Naive thymus-derived CD4-positive, alpha-beta T cell (primary cell): ENCODE measurements around the gene EVL. TPM values are rescaled to one million over a fixed set of nuclear protein-coding genes. Genes with fewer than 3 reads are reported as not detected.

Experiments
- ATAC-seq: fragments of 150-1000 bp; cut with Tn5 transposase; 2 replicates; pipeline ENCODE4 v1.10.0; 2021; ENCODE audit warnings: mild to moderate bottlenecking, moderate library complexity
- CTCF ChIA-PET: fragments of 350-600 bp; sonication (Branson Sonifier 250); formaldehyde crosslinking; loops from one replicate; lab custom pipeline; 2021; ENCODE audit warnings: antibody characterized with exemption; lab: Charles Lee
- POLR2A ChIA-PET: fragments of 350-600 bp; sonication (Branson Sonifier 250); formaldehyde crosslinking; loops from one replicate; lab custom pipeline; 2021; ENCODE audit warnings: antibody characterized with exemption, inconsistent platforms; lab: Charles Lee
- DNase-seq, 9 donors: peaks; one replicate each; pipeline versions ENCODE4 v3.0.0 to v3.0.0-alpha.2; 2020 to 2022; ENCODE audit warnings: mixed read lengths in 1 of 9
- H3K27ac ChIP-seq: one replicate; pipeline ENCODE4 v1.7.0; 2013; ENCODE audit warnings: mild to moderate bottlenecking, low read depth, low read length, moderate library complexity
- H3K27me3 ChIP-seq, 2 donors: one replicate each; pipeline ENCODE4 v1.7.0; 2013; ENCODE audit warnings: low read length in 2 of 2, mild to moderate bottlenecking in 2 of 2, moderate library complexity in 2 of 2; ENCODE audit not compliant: control insufficient read depth in 2 of 2, insufficient read depth in 2 of 2
- H3K36me3 ChIP-seq, 3 experiments: 1 replicate in 2 of 3; 2 replicates in 1 of 3; pipeline ENCODE4 v1.7.0; 2013; ENCODE audit warnings: low read length in 3 of 3, mild to moderate bottlenecking in 3 of 3, moderate library complexity in 1 of 3; ENCODE audit not compliant: insufficient read depth in 3 of 3, control insufficient read depth in 2 of 3
- H3K4me1 ChIP-seq, 2 donors: one replicate each; pipeline ENCODE4 v1.7.0; 2013; ENCODE audit warnings: low read length in 2 of 2, mild to moderate bottlenecking in 2 of 2, moderate library complexity in 1 of 2; ENCODE audit not compliant: control insufficient read depth in 2 of 2, insufficient read depth in 2 of 2
- H3K4me3 ChIP-seq: 2 replicates; pipeline ENCODE4 v1.7.0; 2013; ENCODE audit warnings: mild to moderate bottlenecking, low read length
- H3K9me3 ChIP-seq, 3 experiments: 1 replicate in 2 of 3; 2 replicates in 1 of 3; pipeline ENCODE4 v1.7.0; 2013; ENCODE audit warnings: low read length in 3 of 3; ENCODE audit not compliant: control insufficient read depth in 2 of 3
- H3K27ac Mint-ChIP-seq, 9 donors: one replicate each; pipeline ENCODE4 v1.8.0; 2020 to 2022; ENCODE audit warnings: mixed read lengths in 9 of 9, mild to moderate bottlenecking in 8 of 9, moderate library complexity in 5 of 9, inconsistent platforms in 2 of 9
- H3K27me3 Mint-ChIP-seq, 5 donors: one replicate each; pipeline ENCODE4 v1.8.0; 2021 to 2022; ENCODE audit warnings: mixed read lengths in 5 of 5, mild to moderate bottlenecking in 1 of 5
- H3K36me3 Mint-ChIP-seq, 5 donors: one replicate each; pipeline ENCODE4 v1.8.0; 2020 to 2022; ENCODE audit warnings: mixed read lengths in 5 of 5, mild to moderate bottlenecking in 3 of 5, inconsistent platforms in 1 of 5
- H3K4me1 Mint-ChIP-seq, 7 donors: one replicate each; pipeline ENCODE4 v1.8.0; 2020 to 2022; ENCODE audit warnings: mixed read lengths in 7 of 7, mild to moderate bottlenecking in 3 of 7, inconsistent platforms in 1 of 7
- H3K4me3 Mint-ChIP-seq, 10 donors: one replicate each; pipeline ENCODE4 v1.8.0; 2020 to 2022; ENCODE audit warnings: mild to moderate bottlenecking in 10 of 10, mixed read lengths in 10 of 10, moderate library complexity in 6 of 10, inconsistent platforms in 2 of 10
- H3K9me3 Mint-ChIP-seq, 11 donors: one replicate each; pipeline ENCODE4 v1.8.0; 2020 to 2022; ENCODE audit warnings: mixed read lengths in 11 of 11, mild to moderate bottlenecking in 4 of 11, inconsistent platforms in 1 of 11, moderate library complexity in 1 of 11
- intact Hi-C, 2 donors: fragments of 100-400 bp; cut with micrococcal nuclease; formaldehyde crosslinking; loops; one replicate each; pipeline ENCODE4 v1.15.1; 2023
- polyA plus RNA-seq, 2 donors: library from polyadenylated mRNA; unstranded; fragments of 300-500 nt; fragmentation: Illumina TruSeq; gene quantifications; one replicate each; pipeline ENCODE4 v1.2.3, GENCODE V29; 2021
- total RNA-seq, 6 experiments: library from RNA in 5 of 6; stranded (reverse) in 5 of 6; gene quantifications; 1 replicate in 5 of 6; 2 replicates in 1 of 6; pipeline ENCODE4 v1.2.3 and lab custom pipeline; 2021 to 2026

Gene EVL
- total and polyA plus RNA-seq, 7 experiments from 2014 or later, result 163 to 1,469 (median 936) TPM

- peaks cover 88 to 100% of the 10 kb centered on the region in 2 donors for H3K4me1 ChIP-seq
- Mint-ChIP-seq H3K27ac (peak overlapping the region; percentile 81 to 98 (median 96)), H3K36me3 (peaks cover 10 to 66% (median 45%) of the 10 kb centered on the region in 5 donors), H3K4me1 (peaks cover 75 to 100% (median 94%) of the 10 kb centered on the region in 7 donors), H3K27me3 (no peaks in the 10 kb centered on the region), H3K4me3 (peak overlapping the region; percentile 73 to 93 (median 80)), H3K9me3 (no peaks in the 10 kb centered on the region)
- H3K27me3 ChIP-seq, result no peaks in the 10 kb centered on the region
- H3K27ac ChIP-seq, result peak overlapping the region; percentile 83
- CTCF ChIA-PET, result interaction anchor here (0.6 to 35.2 kb wide), 5 partner anchors 11 to 124 kb away, joined by 3 to 758 read pairs (median 5); partner anchors contain the start of gene EVL
- intact Hi-C loops, result loop anchor here in 1 of 2 donors (2.0 to 10.0 kb wide), 2 partner anchors 19 to 271 kb away; partner anchors contain the start of gene WDR25
- ATAC-seq, result no peak
- POLR2A ChIA-PET, result interaction anchor here (0.6 to 59.0 kb wide), 4 partner anchors 10 to 138 kb away, joined by 3 to 2344 read pairs (median 24); partner anchors contain the start of gene EVL
- no peak for DNase-seq
- H3K4me3 ChIP-seq, result no peak overlapping the region
- H3K9me3 ChIP-seq, result no peaks in the 10 kb centered on the region
- peaks cover 20 to 73% (median 23%) of the 10 kb centered on the region in 3 experiments for H3K36me3 ChIP-seq
Measured at GRCh38 chr14:100104006-100104352, 38.8 kb downstream of the EVL start.

GRCh38 chr14:100104523-100105300 is 39.5 kb downstream of the EVL start:
- H3K4me3 ChIP-seq, result peak overlapping the region; percentile 21
- H3K4me1 ChIP-seq, result peaks cover 80 to 97% of the 10 kb centered on the region in 2 donors
- POLR2A ChIA-PET, result interaction anchor here (0.6 to 59.0 kb wide), 6 partner anchors 11 to 843 kb away, joined by 3 to 2344 read pairs (median 6); partner anchors contain the start of gene EVL
- peaks cover 10 to 67% (median 40%) of the 10 kb centered on the region in 5 donors for H3K36me3 Mint-ChIP-seq
- peaks cover 18 to 75% (median 31%) of the 10 kb centered on the region in 3 experiments for H3K36me3 ChIP-seq
- peak overlapping the region; percentile 83 for H3K27ac ChIP-seq
- H3K4me3 Mint-ChIP-seq, result peak overlapping the region; percentile 73 to 93 (median 81)
- peak overlapping the region; percentile 89 to 98 (median 96) for H3K27ac Mint-ChIP-seq
- H3K27me3 Mint-ChIP-seq, result no peaks in the 10 kb centered on the region
- H3K27me3 ChIP-seq, result no peaks in the 10 kb centered on the region
- H3K9me3 Mint-ChIP-seq, result no peaks in the 10 kb centered on the region
- peak in 1 of 9 donors; percentile 32 for DNase-seq
- CTCF ChIA-PET, result interaction anchor here (0.6 to 35.2 kb wide), 5 partner anchors 12 to 125 kb away, joined by 3 to 758 read pairs (median 4); partner anchors contain the start of gene EVL
- ATAC-seq, result no peak
- intact Hi-C loops, result loop anchor here in 1 of 2 donors (2.0 to 10.0 kb wide), 2 partner anchors 18 to 270 kb away; partner anchors contain the start of gene WDR25
- no peaks in the 10 kb centered on the region for H3K9me3 ChIP-seq
- peaks cover 74 to 100% (median 94%) of the 10 kb centered on the region in 7 donors for H3K4me1 Mint-ChIP-seq

DNA sequence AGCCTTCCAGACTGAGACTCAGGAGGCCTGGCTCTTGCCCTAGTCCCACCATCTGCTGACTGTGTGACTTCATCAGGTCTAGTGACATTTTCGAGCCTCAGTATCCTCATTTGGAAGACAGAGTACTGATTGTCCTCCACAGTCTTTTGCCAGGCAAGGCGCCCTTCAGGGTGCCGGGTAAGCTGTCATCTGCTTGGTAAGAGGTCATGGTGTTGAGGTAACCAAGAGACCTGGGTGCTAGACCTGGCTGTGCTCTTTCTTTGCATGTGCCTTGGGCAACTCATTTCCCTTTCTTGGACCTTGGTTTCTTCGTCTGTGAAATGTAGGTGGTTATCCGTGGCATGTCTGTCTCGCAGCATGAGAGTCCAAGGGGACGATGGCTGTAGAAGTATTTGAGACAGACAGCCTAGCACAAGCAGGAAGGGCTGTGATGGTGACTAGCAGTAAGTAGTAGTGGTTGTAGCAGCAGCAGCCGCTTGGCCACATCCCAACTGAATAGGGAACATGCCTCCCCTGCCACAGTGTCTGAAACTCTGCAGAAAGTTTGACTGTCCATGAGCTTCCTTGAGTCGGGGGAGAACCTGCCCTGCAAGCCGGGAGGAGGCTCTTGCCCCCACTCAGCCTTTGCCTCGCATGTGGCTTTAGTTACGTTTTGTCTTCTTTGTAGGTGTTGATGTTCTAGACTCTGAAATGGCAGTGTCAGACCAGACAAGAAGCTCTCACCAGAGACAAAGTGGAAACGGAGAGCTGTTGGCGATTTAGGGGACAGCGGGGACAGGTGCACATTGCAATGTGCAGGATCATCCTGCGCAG is 40.3 kb downstream of the EVL start:
- ChIA-PET CTCF (interaction anchor here (0.5 to 35.2 kb wide), 7 partner anchors 9 to 121 kb away, joined by 3 to 758 read pairs (median 3); partner anchors contain the start of gene EVL), POLR2A (interaction anchor here (0.6 to 59.0 kb wide), 7 partner anchors 12 to 844 kb away, joined by 3 to 2344 read pairs (median 6); partner anchors contain the start of gene EVL)
- Histone ChIP-seq H3K27ac (peak overlapping the region; percentile 83), H3K4me3 (peak overlapping the region; percentile 21), H3K36me3 (peaks cover 20 to 75% (median 31%) of the 10 kb centered on the region in 3 experiments), H3K4me1 (peaks cover 72 to 88% of the 10 kb centered on the region in 2 donors), H3K27me3 (no peaks in the 10 kb centered on the region), H3K9me3 (no peaks in the 10 kb centered on the region)
- Mint-ChIP-seq H3K27me3 (no peaks in the 10 kb centered on the region), H3K9me3 (no peaks in the 10 kb centered on the region), H3K36me3 (peaks cover 6 to 61% (median 34%) of the 10 kb centered on the region in 5 donors), H3K4me3 (peak overlapping the region; percentile 63 to 93 (median 80)), H3K4me1 (peaks cover 70 to 100% (median 90%) of the 10 kb centered on the region in 7 donors), H3K27ac (peak overlapping the region; percentile 89 to 98 (median 96))
- DNase-seq (peak in 7 of 9 donors; percentile 40 to 57 (median 46)), ATAC-seq (peak; percentile 24)
- intact Hi-C loops, result loop anchor here in 1 of 2 donors (2.0 to 10.0 kb wide), 2 partner anchors 17 to 269 kb away; partner anchors contain the start of gene WDR25

DNA sequence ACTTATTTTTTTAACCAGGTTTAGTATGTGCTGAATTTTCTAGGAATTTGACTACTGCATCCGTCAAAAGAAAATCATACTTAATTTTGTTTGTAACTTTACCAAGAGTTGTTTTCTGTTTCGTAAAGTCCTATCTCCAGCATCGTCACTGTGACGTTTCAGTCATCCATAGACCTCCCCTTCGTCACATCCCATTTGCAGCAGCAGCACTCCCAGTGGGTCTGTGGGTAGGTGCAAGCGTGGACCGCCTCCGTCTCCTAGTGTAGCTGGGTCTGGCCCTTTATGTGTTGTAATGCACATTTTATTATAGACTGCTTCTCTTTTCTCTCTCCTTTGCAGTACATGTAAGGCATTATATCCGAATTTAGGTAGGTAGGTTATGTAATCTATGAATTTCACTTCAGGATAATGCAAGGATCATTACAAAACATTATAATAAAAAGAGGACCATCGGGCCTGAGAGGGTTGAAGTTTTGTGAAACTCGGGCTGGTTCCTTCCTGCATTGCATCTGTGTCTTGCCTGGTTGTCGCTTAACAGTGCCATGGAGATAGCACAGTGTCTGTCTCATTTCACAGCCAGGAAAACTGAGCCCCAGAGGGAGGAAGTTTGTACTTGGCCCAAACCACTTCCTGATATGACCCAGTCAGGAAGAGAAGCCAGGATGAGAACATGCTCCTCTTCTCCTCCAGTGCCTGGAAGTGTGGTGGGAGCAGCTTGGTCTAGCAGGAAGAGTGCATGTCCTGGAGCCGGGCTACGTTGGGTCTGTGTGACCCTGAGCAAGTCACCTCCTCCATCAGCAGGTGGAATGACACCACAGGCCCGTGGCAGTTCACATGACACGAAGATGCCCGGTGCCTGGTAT is 41.3 kb downstream of the EVL start:
- peaks cover 24 to 76% (median 26%) of the 10 kb centered on the region in 3 experiments for H3K36me3 ChIP-seq
- DNase-seq (peak in 7 of 9 donors; percentile 55 to 91 (median 75)), ATAC-seq (peak; percentile 81)
- H3K27me3 ChIP-seq, result no peaks in the 10 kb centered on the region
- peaks cover 66 to 79% of the 10 kb centered on the region in 2 donors for H3K4me1 ChIP-seq
- CTCF ChIA-PET, result interaction anchor here (0.8 to 35.2 kb wide), 6 partner anchors 9 to 124 kb away, joined by 3 to 758 read pairs (median 6); partner anchors contain the start of gene EVL
- POLR2A ChIA-PET, result interaction anchor here (0.6 to 59.0 kb wide), 5 partner anchors 13 to 42 kb away, joined by 3 to 2344 read pairs (median 7); partner anchors contain the start of gene EVL
- H3K4me3 Mint-ChIP-seq, result peak overlapping the region; percentile 59 to 93 (median 80)
- intact Hi-C loops, result loop anchor here in 1 of 2 donors (10.0 kb wide), 1 partner anchor 268 kb away; the partner anchor contains the start of gene WDR25
- peak overlapping the region; percentile 89 to 98 (median 96) for H3K27ac Mint-ChIP-seq
- peak overlapping the region; percentile 83 for H3K27ac ChIP-seq
- H3K9me3 Mint-ChIP-seq, result no peaks in the 10 kb centered on the region
- H3K9me3 ChIP-seq, result no peaks in the 10 kb centered on the region
- H3K4me3 ChIP-seq, result peak overlapping the region; percentile 21
- peaks cover 6 to 58% (median 34%) of the 10 kb centered on the region in 5 donors for H3K36me3 Mint-ChIP-seq
- H3K4me1 Mint-ChIP-seq, result peaks cover 70 to 93% (median 85%) of the 10 kb centered on the region in 7 donors
- H3K27me3 Mint-ChIP-seq, result no peaks in the 10 kb centered on the region

DNA sequence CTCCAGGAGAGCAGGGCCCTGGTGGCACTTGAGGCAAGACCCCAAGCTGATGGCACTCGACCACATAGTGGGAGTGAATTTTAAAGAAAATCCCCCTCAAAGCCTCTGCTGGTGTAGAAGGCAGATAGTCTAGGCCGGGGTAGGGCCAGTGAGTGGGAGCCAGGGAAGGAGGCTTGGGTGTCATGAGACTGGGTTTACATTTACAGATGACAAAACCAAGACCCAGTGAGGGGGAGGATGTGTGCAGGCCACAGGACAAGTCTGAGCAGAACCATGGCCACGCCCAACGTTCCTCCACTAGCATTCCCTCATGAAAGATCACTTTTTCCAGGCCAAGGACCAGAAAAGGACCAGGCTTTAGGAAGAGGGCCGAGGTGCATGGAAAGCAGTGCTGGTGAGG is 42.0 kb downstream of the EVL start:
- ChIA-PET CTCF (interaction anchor here (1.9 to 35.2 kb wide), 6 partner anchors 10 to 125 kb away, joined by 11 to 758 read pairs (median 18); partner anchors contain the start of gene EVL), POLR2A (interaction anchor here (1.7 to 59.0 kb wide), 2 partner anchors 11 to 42 kb away, joined by 8 to 2344 read pairs; partner anchors contain the start of gene EVL)
- H3K4me1 ChIP-seq, result peaks cover 58 to 74% of the 10 kb centered on the region in 2 donors
- no peaks in the 10 kb centered on the region for H3K9me3 Mint-ChIP-seq
- ATAC-seq (no peak), DNase-seq (peak in 2 of 9 donors; percentile 11 to 31)
- peak overlapping the region; percentile 83 for H3K27ac ChIP-seq
- no peaks in the 10 kb centered on the region for H3K27me3 Mint-ChIP-seq
- H3K4me3 ChIP-seq, result no peak overlapping the region
- H3K27ac Mint-ChIP-seq, result peak overlapping the region; percentile 89 to 98 (median 96)
- no peaks in the 10 kb centered on the region for H3K27me3 ChIP-seq
- peak overlapping the region; percentile 51 to 93 (median 80) for H3K4me3 Mint-ChIP-seq
- peaks cover 71 to 91% (median 82%) of the 10 kb centered on the region in 7 donors for H3K4me1 Mint-ChIP-seq
- intact Hi-C loops, result loop anchor here in 1 of 2 donors (10.0 kb wide), 1 partner anchor 268 kb away; the partner anchor contains the start of gene WDR25
- H3K9me3 ChIP-seq, result no peaks in the 10 kb centered on the region
- peaks cover 6 to 57% (median 31%) of the 10 kb centered on the region in 5 donors for H3K36me3 Mint-ChIP-seq
- H3K36me3 ChIP-seq, result peaks cover 26 to 79% (median 30%) of the 10 kb centered on the region in 3 experiments
